HG02943 (cell line): ENCODE data around the gene ORAI3.
"Not testable (repeated sequence)": the region's sequence is repeated elsewhere in the genome, so short reads cannot be mapped to it uniquely, and the experiment has no call there.

ENCODE experiments used
- ATAC-seq: cut with Tn5 transposase; IDR thresholded peaks from one replicate; pipeline ENCODE4 v1.9.1; 2021; ENCODE audit warnings: mild to moderate bottlenecking, low read depth, moderate library complexity; ENCODE audit not compliant: unreplicated experiment

ORAI3 gene

GRCh38 chr16:30923554-30924075 is 25.3 kb upstream of the ORAI3 start, which contains the start of gene FBXL19:
TSS of gene FBXL19 (plus strand) at chr16:30923572. CDS start at chr16:30925755, 2,183 bp downstream.
- ATAC-seq, result no peak

DNA sequence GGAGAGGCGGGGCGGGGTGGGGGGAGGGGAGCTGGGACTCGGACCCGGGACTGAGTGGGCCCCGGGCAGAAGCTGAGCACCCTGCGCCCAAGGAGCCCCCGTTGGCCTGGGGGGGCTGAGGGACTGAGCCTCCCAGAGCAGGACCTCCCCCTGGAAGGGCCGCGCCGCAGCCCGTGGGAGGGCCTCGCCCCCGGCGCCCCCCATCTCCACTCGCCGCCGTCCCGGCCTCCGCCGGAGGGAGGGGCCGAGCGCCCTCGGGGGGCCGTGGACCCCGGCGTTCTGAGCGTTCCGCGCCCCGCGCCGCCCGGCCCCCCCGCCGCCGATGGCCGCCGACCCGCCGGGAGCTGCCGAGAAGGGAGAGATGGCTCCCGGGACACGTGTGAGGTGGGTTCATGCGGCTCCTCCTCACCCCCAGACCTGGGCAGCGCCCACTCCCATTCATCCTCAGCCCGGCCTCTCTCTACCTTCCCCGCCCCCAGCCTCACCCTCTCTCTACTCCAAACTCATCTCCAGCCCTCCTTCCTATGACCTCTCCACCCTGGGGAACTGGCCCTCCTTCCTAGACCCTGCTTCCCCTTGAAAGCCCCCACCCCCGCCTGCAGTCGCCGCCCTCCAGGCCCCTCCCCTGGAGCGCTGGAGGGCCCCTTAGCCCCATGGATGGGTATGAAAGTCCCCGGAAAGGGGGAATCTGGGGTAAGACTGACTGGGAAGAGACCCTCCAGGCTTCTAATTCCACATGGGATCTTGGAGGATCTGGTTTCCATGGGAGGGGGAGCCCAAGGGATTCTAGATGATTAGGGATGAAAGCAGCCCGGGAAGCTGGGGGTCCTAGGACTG is 24.6 kb upstream of the ORAI3 start:
- no peak for ATAC-seq

- no peak for ATAC-seq
These were observed 23.8 kb upstream of the ORAI3 start for GRCh38 chr16:30924913-30925631.

- no peak for ATAC-seq
These were observed 23.3 kb upstream of the ORAI3 start for GRCh38 chr16:30925632-30925987.

DNA sequence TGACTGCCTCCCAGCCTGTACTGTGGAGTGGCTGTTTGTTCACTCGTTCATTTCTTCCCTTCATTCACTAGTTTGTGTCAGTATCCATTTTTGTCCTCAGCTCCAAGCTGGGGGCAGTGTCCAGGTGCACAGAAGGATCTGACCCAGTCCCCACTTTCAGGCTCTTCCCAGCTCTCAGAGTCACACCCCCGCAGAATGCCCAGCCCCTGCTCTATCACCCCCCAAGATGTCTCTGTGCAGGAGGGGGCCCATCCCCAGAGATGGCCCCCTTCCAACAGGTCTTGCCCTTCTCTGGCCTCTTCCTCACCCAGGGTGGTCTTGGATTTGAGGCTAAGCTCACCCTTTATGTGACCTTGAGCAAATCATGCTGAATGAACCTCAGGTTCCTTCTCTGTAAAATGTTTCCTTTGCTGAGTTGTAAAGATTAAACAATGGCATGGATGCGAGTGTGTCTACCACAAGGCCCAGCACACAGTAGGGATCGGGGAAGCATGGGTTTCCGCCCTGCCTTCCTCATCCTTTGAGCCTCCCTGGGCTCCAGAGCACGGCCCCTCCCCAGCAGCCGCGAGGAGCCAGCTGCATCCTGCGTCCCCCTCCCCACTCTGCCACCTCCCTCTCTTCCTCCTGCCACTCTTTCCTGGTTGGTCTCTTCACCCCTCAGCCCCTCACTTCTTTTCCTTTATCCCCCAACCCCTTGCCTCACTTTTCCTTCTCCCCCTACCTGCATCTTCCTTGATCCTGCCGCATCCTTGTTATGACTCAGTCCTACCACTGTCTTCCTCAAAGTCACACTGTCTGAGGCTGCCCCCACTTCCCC is 22.7 kb upstream of the ORAI3 start:
- ATAC-seq, result no peak

GRCh38 chr16:30926937-30927788 is 21.7 kb upstream of the ORAI3 start:
- no peak for ATAC-seq

DNA sequence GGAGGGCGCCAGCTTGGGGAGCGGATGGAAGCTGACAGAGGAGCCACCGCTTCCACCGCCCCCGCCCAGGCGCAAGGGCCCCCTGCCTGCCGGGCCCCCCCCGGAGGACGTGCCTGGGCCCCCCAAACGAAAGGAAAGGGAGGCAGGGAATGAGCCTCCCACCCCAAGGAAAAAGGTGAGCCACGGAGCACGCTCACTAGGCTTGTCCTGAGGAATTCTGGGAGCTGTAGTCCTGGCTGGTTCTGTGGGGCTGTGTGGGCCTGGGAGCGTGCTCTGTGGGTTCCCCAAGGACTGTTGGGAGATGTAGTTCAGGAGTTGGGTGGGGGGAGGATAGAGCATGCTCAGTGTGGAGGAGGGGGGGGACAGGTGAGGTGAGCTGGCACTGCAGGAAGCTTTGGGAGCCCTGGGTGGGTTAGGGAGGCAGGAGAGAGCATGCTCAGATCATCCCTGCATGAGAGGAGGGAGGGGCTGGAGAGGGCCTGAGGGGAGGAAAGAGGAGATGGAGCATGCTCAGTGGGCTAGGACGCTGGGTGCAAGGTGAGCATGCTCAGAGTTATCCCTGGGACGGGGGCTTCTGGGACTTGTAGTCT is 21.0 kb upstream of the ORAI3 start:
- ATAC-seq, result no peak

DNA sequence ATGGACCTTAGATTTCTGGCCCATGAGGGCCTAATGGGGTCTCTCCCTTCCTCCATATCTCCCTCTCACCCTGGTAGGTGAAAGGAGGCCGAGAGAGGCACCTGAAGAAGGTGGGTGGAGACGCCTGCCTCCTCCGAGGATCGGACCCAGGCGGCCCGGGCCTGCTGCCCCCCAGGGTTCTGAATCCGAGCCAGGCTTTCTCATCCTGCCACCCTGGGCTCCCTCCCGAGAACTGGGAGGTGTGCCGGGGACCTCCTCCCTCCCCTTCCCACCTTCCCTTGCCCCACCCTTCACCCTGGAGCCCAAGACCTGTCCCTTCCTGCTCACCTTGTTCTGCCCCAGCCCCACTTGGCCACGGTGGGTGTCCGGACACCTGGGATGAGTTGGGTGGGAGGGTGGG is 20.5 kb upstream of the ORAI3 start:
- ATAC-seq, result no peak

- ATAC-seq, result no peak
These were observed 19.7 kb upstream of the ORAI3 start for GRCh38 chr16:30929167-30929566.

- no peak for ATAC-seq
These were observed 18.7 kb upstream of the ORAI3 start for GRCh38 chr16:30930160-30930571.

GRCh38 chr16:30931068-30931650 is 17.7 kb upstream of the ORAI3 start:
- no peak for ATAC-seq

DNA sequence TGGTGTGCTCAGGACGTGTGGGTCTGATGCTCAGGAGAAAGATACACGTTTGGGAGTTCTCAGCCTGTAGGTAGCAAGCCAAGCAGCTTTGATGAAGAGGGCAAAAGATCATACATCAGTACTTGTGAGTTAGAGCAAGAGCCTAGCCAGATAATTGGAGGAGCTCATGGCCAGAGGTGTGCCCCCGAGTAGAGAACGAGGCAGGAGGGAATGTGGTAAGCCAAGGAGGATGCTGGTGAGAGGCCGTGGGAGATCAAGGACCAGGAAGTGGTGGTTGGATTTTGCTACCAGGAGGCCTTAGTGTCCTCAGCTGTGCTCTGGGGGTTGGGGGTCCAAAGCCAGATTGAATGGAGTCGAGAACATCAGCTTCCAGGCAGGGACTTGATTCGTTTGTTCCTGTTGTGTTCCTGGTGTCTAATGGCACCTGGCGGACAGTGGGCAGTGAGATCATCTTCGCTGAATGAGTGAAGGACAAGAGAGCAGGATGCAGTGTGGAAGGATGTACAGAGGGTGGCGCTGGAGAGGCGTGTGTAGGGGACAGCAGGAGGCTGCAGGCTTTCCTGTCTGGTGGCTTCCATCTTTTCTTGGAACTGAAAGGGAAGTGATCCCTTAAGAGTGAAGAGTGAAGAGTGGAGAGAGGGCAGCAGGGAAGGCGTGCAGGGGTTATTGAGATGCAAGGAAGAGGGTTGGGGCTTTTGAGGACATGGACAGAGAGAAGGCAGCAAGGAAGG is 13.9 kb upstream of the ORAI3 start:
- ATAC-seq, result no peak

DNA sequence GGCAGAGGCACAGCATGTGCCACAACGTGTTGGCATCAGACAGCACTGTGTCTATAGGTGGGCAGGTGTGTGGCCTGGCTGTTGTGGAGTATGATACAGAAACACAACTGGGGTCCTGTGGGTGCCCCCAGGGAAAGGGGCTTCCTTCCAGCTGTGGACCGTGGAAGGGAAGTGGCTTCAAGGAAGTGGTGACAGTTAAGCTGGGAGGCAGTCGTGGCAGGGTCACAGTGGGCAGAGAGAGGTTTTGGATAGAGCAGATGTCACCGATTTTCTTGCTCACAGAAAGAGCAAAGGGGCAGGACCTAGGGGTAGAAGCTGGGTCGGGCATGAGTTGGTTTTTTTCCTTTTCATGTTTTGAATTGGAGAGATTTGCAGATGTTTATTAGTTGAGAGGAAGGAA is 11.2 kb upstream of the ORAI3 start:
- no peak for ATAC-seq

DNA sequence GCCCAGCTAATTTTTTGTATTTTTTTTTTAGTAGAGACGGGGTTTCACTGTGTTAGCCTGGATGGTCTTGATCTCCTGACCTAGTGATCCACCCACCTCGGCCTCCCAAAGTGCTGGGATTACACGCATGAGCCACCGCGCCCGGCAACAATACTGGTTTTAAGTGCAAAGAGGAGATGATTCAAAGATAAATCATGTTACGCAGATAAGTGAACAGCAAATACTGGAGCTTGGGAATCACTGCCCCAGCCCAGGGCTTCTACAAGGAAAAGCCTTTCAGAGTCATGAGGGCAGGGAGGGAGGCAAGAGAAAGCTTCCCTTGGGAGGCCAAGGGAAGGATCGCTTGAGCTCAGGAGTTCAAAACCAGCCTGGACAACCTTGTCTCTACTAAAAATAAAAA is 9.3 kb upstream of the ORAI3 start:
- ATAC-seq, result not testable (repeated sequence)

DNA sequence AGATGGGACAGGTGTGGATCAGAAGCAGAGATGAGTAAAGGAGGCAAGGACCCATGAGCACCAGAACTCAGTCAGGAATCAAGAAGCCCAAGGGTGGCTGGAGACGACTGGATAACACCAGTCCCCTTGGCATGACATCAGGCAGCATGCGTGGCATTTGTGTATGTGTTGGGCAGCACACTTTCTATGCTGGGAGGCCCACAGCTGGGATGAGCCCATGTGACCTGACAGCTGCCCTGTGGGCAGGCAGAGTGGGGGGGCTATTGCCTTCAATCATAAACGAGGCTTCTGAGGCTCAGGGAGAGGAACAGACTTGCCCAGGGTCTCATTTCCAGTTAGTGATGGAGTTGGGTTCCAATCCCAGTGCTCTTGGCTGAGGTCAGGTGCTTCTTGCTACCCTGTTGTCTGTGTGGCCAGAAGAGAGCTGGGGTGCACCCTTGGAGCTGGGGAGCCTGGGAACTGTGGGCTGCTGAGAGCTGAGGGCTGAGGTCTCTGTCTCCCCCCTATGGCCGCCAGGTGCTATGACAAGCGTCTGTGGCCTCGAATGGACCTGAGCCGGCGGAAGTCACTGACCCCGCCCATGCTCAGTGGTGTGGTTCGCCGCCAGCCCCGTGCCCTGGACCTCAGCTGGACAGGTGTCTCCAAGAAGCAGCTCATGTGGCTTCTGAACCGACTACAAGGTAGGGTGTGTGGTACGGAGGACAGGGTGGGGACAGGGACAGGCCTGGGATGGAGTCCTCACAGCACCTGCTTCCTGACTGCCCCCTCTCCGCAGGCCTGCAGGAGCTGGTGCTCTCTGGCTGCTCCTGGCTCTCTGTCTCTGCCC is 7.1 kb upstream of the ORAI3 start:
- peak; percentile 84 for ATAC-seq

DNA sequence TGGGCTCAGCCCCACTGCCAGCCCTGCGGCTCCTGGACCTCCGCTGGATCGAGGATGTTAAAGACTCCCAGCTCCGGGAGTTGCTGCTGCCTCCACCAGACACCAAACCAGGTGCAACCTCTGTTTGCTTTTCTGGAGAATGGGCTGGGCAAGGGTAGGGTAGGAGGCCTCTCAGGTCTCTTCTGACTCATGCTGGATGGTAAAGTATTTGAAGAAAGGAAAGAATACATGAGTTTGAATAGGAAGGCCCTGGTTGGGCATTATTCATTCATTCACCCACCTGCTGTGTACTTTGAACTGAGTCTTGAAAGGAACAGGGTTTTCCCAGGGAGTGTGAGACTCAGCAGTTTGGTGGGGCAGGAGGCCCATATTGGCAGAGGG is 6.5 kb upstream of the ORAI3 start:
- no peak for ATAC-seq

GRCh38 chr16:30944352-30944751 is 4.5 kb upstream of the ORAI3 start:
- ATAC-seq, result no peak
